OCI-M2 (cell line): Measurements from ENCODE around the gene B4GALT3.
"Not testable (repeated sequence)": the region's sequence is repeated elsewhere in the genome, so short reads cannot be mapped to it uniquely, and the experiment has no call there.

ENCODE experiments used
- DNase-seq: peaks from one replicate; lab custom pipeline; 2025; ENCODE audit not compliant: unreplicated experiment; lab: John Stamatoyannopoulos, UW

The B4GALT3 gene

GRCh38 chr1:161177112-161177935 lies at the start of gene B4GALT3:
Gene B4GALT3 (minus strand): TSS chr1:161177507. CDS start chr1:161176060, 1,447 bp downstream.
- DNase-seq: peak; percentile 78

- no peak for DNase-seq
Observed at GRCh38 chr1:161226759-161227158, 49.5 kb upstream of the B4GALT3 start.

DNA sequence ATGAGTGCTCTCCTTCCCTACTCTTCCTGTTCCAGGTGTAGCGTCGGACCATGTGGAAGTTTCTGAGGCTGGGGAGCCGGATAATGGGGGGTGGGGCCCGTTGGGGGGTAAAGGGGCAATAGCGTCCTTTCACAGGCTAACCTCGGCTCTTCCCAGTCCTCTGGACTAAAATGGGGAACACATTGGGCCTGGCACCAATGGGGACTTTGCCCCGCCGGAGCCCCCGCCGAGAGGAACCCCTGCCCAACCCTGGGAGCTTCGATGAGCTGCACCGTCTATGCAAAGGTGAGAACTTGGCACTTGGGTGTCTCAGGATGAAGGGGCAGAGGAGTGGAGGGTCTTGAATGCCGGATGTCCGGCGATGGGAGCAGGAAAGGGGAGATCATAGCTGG lies 49.0 kb upstream of the B4GALT3 start:
- DNase-seq: no peak

DNA sequence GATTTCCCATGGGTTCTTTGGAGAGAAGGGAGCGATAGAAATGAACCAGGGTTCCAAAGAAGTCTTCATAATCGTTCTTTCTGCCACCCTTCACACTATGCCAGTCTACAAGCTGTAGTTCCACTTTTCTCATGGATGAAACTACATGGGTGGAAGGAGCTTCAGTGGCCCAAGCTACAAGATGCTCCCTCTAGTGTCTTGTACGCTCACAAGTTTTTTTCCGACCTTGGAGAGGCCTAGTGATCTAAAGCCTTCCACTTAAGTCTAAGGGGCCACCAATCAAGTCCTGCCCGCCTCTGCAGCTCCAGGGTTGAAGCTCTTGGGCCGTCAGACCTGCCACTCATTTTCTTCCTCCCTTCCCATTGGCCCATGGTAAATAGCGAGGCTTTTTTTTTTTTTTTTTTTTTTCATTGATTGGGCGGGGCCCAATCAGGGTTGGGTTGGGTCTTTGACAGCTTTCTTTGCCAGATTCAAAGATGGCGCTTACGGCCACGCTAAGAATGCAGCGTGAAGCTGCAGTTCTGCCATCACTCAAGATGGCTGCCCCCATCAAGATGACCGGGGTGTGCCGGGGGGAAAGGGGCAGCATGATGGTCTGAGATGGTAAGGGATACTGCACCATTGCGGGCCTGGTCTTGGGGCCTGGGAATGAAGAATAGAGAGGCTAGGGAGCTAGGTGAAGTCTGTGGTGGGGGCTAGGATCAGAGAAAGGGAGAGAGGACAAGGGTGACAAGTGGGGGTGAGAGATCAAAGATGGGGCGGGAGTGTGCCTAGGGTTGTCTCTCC lies 48.4 kb upstream of the B4GALT3 start, which contains the start of gene TOMM40L:
TSS of gene TOMM40L (plus strand) at position 527 of the 786 bp plus-strand sequence. CDS start 430 bp downstream, outside the sequence.
- DNase-seq: peak; percentile 84

DNA sequence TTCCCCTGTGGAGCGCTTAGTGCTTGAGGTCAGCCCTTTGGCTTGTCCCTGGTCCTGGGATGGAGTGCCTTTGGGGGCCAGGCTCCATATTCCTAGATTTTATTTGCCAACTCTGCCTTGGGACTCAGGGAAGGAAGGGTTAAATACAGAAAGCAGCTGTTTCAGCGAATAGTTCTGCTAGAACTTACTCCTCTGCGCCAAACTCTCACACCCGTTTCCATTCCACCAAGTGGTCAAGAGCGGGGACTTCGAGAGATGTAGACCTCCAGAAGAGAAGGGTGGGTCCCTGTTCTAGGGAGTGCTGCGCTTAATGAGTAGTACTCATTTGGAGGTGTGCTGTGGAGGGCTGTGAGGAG lies 47.8 kb upstream of the B4GALT3 start:
- DNase-seq: no peak

- DNase-seq: not testable (repeated sequence)
Observed at GRCh38 chr1:161224695-161225087, 47.4 kb upstream of the B4GALT3 start.

DNA sequence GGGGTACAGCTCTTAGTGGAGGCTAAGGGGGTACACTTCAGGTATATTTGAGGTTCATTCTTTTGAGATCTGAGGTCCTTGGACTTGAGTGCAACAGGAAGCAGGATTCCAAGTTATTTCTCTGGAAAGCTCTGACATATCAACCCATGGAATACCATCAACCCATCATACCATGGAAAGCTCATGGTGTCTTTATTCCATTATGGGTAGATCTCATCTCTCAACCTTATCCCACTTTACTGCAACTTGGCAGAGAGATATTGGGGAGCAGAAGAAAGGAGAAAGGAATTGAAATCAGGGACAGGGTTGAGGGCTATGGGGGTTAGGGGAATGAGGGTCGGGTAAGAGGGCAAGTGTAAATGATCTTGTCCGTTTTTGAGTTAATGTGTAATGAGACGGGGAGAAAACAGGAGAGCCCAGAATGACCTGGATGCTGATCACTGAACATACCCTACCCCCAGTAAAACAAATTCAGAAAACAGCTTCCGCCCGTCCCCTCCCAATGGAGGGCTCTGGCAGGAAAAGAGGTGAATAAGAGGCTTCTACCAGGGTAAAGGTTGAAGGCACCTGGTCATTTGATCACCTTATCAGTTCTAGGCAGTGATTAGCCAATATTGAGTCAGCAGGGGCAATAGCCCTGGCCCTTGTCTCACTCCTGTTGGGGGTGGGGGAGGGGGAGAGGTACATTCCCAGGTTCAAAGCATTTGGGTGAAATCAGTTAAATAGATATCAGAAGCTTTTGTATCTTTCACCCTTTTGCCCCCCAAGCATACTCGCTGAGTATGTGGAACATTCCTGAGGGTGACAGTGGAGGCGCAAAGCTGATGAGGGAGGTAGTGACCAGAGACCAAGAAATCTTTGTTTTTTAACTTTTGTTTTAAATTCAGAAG lies 46.7 kb upstream of the B4GALT3 start:
- no peak for DNase-seq

DNA sequence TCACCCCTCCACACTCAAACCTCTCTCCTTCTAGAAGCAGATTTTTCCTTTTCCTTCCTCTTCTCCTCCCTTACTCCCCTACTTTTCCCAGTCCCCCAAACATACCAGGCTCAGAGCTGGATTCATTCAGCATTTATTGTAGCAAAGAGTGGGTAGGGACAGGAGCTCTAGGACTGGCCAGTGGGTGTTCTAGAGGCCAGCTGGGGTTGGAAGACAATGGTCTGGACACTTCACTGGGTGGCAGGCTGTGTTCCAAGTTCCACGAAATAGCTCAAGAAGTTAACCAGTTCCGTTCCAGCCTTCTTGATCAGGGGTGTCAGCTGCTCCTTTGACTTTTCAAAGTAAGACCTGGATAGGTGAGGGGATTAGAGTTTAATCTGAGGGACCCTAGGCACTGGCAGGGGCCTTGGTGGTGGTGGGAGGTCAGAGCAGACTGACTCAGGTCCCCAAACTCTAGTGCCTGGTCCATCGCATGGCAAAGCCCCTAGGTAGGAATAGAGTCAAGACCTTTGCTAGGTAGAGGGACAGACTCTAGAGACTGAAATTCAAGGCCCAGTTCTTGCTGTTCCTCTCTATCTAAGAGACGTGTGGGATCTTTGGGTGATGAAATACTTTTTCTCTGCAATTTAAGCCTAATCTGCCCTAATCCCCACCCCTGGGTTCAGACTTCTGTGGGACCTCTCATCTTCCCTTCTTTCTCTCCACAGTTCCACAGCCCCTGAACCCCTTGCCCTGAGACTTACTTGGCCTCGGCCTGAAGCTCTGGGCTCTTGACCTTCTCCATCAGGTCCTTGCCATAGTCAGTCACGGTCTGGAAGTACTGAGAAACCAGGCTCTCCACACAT lies 45.1 kb upstream of the B4GALT3 start:
- DNase-seq: no peak

DNA sequence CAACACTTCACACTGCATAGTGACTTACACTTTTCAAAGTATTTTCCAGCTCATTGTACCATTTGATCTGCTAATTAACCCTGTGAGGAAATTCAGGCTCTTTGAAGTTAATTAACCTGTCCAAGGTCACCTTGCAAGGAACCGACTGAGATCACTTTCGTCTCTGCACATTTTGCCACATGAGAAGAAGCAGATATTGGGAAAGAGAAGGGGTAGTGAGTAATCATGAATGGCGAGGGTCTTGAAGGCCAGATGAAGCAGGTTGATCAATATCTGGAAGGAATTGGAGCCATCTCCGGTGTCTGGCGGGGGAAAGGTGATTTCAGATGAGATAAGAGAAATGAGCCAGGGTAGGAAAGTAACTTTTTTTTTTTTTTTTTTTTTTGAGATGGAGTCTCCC lies 42.7 kb upstream of the B4GALT3 start:
- no peak for DNase-seq

DNA sequence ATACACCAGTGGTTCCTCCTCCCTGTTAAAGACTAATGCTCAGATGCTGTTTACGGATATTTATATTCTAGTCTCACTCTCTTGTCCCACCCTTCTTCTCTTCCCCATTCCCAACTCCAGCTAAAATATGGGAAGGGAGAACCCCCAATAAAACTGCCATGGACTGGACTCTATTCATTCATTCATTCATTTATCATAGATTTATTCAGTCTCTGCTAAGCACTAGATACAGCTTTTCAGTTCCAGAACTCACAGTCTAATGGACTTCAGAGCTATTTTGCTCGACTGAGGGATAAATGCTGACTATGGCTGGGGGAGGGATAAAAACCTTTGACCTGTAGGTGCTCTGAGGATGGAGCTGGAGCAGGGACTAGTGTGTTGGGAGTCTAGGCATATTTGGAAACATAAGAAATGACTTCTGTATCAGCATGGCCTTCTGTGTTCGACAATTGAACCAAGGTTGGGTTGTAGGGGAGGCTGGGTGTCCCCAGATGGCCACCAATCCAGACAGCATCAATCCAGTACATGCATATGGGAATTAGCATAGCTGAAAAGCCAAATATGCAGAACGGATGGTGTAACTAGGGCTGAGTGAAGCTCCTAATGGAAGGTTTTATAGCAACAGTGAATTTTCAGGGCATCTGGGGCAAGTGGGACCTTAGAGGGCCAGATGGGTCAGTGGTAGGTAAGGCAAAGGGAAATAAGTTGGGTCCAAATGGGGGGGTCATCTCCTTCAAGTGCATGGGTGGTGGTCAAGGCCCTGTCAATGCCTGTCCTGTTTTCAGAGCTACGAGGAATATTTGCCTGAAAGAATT lies 42.0 kb upstream of the B4GALT3 start:
- no peak for DNase-seq

DNA sequence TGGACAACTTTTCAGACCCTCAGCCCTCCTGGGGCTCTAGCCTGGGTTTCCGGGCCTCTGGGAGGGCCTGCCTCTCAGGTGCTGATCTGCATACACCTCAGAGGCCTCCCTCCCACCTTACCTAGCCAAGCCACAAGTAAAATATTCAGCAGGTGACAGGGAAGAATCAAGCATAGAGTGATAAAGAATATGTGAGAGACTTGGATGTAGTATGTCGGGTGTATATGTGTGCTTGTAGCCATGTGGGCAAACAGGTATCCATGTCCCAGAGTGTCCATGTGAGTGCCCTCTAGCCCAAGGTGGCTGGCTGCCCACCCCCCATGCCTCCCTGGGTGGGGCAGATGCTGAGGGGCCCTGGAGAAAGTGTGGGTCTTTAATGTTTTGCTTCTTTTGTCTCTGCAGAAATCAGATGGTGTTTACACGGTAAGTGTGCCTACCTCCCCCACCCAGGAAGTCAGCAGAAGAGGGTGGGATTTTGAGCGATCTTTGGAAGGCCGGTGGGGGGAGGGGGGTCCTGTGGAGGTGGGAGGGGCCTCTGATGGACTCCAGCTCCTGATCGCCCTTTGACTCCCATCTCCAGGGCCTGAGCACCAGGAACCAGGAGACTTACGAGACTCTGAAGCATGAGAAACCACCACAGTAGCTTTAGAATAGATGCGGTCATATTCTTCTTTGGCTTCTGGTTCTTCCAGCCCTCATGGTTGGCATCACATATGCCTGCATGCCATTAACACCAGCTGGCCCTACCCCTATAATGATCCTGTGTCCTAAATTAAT lies 41.2 kb upstream of the B4GALT3 start:
- no peak for DNase-seq

GRCh38 chr1:161217831-161218230 lies 40.5 kb upstream of the B4GALT3 start:
- no peak for DNase-seq

DNA sequence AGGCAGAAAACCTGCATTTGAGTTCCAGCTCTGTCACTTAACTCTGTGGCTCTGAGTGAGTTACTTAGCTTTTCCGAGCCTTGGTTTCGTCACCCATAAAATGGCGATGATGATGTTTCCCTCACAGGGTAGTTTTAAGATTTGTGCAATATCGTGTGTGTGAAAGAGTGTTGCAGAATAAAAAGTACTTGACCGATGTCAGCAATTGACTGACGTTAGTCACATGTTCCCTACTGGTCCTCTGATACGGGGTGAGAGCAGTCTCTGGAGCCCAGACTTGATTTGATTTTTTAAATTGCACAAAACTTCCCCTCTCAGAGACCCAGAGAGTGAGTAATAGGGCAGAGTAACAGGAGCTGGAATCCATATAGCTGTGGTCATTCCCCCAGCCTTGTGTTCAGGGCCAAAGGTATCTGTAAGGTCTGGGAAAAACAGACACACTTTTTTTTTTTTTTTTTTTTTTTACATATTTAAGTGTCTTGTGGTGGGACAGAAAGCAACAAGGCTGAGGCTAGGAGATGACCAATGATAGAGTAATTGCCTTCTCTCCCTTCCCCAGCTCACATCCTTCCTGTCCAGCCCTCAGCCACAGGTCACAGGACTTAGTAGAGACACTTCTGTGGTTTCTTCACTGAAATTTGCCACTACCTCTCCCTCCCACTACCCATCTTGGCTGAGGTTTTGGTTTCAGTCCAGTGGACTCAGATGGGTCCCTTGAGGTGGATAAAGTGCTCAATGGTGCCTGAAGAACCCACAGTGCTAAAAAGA lies 39.8 kb upstream of the B4GALT3 start:
- DNase-seq: no peak

GRCh38 chr1:161215076-161215475 lies 37.8 kb upstream of the B4GALT3 start, which contains the start of gene FCER1G:
Gene FCER1G (plus strand): TSS chr1:161215295. CDS start chr1:161215322, 27 bp downstream.
- DNase-seq: no peak

DNA sequence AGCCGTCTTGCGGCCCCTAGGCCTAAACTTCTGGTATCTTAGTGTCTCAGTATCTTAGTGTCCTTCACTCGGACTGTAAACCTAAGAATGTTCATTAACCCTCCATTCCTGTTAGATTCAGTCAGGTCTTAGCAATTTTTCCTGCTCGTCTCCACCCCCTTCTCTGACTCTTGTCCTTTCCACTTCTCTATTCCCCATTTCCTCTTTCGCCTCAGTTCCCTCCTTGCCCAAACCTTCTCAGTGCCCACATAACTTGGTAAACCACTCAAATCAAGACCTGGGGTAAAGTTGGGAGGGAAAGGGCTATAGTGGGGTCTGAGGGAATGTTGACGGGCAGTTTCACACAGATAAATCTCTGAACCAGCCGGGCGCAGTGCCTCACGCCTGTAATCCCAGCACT lies 37.1 kb upstream of the B4GALT3 start:
- DNase-seq: no peak

GRCh38 chr1:161209790-161210409 lies 32.6 kb upstream of the B4GALT3 start:
- no peak for DNase-seq

DNA sequence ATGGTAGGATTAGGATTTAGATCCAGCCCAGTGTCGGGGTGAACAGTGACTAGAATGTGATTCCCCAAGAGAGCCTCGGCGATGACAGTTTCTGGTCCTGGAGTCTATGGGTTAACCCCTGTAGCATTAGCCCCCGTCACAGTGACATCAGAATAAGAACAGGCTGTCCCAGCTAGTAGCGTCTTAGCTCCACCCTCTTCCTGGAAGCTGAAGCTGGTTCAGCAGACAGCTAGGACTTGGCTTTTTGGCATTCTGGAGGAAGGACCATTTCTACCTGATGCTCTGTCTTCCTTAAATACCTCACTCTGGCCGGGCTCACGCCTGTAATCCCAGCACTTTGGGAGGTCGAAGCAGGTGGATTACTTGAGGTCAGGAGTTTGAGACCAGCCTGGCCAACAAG lies 29.9 kb upstream of the B4GALT3 start:
- no peak for DNase-seq
